Stimulated activated CD4-positive, alpha-beta T cell treated with anti-CD3 and anti-CD28 coated beads, Interleukin-15, amount 100 ng/mL, for 48 hours (primary cell): ENCODE data around the gene GK2.

Experiments
- DNase-seq, 2 donors: peaks; one replicate each; pipeline ENCODE4 v3.0.0-alpha.2; 2020; ENCODE audit warnings: low read depth in 2 of 2

Gene GK2

DNA sequence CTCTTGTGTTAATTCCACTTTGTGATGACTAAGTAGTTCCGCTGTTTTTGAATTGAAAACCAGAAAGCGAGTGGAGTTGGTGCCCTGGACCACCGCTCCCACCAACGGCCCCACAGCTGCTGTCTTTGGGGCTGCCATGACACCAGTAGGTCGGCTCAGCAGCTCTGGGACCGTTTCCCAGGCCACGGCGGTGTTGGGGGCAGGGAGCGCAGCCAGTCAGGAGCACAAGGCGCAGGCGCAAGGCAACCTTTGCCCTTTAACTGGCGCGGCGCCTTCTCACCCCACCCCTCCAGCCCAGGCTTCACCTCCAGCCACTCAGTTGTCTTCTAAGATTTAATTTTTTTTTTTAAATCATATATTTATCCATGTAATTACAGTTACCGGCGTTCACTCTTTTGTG, at the start of gene GK2:
GK2 (minus strand) TSS at position 166 of the 400 bp plus-strand sequence; CDS start at position 138, 28 bp downstream.
- no peak for DNase-seq

DNA sequence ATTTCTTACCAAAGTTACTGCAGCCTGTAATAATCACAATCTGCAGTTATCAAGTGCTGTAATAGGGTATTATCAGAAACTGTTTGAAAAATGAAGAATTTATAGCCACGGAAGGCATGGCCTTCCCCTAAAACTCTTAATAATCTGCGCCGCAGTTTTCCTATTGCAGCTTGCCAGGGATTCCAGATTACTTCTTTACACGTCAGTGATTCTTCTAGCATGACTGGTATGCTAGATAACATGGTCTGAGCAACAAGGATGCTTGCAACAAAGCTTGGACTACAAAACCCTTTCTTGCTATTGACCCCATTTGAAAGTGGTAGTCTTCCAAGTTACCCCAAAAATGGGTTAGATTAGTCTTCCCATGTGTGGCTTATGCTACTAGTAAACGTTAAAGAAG, 47.2 kb upstream of the GK2 start:
- DNase-seq, result no peak

DNA sequence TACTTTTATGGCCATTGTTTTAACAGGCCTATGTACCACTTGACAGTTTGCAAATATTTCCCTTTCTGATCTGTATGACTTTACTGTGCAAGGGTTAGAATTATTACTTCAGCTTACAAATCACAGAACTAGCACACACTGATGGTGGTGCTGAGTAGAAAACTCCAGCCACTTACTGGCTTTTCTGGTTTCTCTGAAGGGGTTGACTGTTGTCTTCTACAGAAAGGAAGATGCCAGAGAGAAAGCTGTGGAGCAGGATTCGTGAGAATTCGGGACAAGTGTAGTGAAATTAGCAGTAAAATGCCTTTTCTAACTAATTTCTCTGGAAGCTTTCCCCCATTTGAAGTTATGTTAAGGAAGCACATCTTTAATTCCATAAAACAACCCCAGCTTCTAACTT, 46.6 kb upstream of the GK2 start:
- no peak for DNase-seq

DNA sequence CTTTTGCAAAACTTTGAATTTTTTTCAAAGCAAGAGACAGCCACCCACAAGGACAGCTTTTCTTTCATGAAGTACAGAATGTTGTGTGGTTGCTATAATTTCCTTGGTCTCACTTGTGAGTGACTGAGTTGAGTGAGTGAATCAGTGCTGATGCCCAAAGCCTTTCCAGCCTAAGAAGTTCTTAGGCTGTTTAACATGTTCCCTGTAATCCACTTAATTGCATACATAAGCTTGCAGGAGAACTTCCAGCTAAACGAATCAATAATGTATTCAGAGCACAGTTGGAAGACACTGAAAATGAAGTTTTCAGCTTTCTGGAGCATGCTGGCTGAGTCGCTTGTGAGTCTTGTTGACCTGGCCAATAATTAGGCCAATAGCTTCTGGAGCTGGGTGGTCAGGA, 42.0 kb upstream of the GK2 start:
- DNase-seq, result no peak

DNA sequence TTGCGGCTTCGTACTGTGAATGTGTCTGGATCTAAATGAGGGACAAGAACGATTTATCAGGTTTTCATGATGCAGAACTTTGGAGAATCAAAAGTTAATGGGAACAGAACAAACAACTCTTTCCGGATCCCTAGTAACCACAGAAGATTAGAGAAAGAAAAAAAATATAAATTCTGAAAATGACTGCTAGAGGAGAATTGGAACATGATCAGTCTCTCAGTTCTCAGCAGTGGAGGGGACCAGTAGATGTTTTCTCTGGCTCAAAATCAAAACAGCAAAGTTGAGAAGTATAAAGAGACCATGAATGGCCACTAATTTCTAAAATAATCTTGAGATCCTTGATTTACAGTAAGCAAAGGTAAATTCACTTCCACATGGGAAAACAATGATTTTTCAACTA, 38.1 kb upstream of the GK2 start:
- no peak for DNase-seq

DNA sequence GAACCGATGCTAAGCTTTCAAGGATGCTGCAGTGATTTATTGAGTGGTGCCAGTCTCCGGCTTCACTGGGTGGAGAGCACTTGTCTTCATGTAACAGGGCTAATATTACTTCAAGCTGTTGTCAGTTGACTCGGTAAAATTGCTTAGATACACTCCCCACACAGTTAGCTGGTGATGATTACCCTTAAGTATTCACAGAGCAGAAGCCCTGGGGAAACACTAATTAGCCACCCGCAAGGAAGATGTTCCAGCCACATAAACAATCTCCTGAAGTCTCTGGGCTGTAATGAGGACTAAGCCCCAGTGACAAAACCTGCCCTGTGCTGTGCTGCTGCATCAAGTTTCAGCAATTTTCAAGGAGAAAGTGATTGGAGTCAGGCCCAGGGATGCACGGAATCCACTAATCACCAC, 37.3 kb upstream of the GK2 start:
- no peak for DNase-seq

DNA sequence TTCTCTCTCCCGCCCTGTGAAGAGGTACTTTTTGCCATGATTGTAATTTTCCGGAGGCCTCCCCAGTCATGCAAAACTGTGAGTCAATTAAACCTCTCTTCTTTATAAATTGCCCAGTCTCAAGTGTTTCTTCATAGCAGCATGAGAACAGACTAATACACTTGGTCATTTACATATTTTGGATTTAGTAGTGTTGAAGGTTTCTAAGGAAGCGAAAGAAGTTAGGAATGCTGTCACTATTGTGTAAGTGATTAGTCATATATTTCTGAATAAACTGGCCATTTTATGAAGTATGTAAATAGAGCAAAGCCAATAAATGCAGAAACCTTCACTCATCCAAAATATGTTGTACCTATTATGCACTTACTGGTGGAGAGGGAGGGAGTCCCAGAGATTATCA, 34.4 kb upstream of the GK2 start:
- no peak for DNase-seq

DNA sequence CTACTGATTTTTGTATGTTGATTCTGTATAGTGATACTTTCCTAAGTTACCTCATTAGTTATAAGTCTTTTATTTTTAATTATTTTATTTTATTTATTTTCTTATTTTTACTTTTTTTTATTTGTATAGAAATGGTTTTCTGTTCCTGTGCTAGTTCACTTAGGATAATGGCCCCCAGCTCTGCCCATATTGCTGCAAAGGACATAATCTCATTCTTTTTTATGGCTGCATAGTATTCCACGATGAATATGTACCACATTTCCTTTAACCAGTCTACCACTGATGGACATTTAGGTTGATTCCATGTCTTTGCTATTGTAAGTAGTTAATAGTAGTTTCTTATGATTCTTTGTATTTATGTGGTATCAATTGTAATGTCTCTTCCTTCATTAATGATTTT, 31.5 kb upstream of the GK2 start:
- DNase-seq, result no peak

DNA sequence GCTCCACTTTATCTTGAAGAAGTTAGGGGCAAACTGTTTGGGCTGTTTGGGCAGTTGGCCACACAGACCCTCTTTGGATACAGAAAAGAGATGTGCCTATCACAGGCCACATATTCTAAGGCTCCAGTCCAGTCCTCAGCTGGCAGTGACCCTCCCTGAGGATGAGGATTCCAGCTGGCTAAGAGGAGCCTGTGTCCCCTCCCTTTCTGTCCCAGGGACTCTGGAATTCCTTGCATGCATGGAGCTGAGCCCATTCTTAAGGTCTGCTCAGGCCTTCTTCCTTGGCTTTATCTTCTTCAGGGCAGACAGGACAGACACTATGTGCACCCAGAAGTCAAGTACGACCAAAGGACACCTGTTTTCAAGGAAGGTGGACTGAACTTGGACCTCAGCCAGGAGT, 23.8 kb upstream of the GK2 start:
- DNase-seq, result no peak

DNA sequence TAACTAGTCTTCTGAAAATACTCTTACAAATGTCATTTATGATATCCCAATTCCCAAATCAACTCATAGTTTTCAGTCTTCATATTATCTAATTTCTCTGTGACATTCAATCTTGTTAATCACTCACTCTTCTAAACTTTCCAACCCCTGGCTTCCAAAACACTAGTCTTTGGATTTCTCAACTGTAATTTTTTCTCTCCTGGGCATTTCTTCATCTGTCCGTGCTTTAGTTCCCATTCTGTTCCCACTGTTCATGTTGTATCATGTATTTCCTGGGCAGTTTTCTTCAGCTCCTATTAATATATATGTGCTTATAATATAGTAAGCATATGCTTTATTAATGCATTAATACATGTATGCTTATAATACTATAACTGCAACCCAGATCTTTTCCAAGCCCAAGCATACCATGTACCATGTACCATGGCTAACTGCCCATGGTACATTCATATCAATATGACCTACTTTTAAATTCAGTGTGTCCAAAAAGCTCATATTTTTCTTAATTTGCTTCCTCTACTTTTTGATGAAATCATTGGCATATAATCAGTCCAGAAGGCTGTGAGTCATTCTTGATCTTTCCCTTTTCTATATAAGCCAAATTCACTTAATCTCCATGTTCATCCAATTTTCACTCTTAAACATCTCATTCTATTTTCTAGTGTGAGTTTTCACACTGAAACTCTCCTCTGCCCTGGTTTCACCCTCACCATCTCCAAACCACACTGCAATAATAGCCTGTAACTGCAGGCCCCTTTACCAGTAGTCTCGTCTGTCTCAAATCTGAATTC, 21.3 kb upstream of the GK2 start:
- DNase-seq, result no peak

DNA sequence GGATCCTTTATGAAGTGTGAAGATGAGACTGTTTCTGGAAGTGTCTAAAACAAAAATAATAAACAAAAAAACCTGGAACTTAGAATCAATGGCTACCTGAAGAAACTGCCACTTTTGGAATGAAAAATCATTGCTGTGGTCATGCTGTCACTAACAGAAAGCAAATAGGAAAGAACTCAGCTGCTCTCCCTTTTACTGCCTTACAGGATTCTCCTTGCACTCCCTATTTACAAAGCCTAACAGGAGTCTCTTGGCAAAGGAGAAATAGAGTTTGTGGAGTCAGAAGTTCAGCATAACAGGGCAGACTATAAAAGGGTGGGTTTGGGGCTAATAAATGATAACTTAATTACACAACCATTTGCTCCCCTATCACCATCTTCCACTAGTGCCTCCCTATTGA, 19.0 kb upstream of the GK2 start:
- no peak for DNase-seq

DNA sequence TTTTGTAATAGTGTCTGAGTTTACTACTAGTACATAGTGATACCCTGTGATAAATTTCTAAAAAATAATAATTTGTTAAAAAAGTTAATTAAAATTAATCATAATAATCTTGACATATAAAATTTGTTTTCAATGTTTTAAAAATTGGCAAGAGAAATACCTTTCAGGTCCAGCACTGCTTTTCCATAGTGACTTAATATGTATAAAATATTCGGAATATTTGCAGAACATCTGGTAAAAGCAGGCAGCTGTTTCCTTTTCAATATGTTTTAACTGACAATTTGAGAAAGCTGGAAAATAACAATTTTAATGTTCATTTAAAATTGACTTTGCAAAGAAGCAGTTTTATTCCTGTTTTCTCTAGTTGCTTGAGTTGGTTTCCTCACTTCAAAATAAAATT, 17.6 kb upstream of the GK2 start:
- DNase-seq, result no peak

DNA sequence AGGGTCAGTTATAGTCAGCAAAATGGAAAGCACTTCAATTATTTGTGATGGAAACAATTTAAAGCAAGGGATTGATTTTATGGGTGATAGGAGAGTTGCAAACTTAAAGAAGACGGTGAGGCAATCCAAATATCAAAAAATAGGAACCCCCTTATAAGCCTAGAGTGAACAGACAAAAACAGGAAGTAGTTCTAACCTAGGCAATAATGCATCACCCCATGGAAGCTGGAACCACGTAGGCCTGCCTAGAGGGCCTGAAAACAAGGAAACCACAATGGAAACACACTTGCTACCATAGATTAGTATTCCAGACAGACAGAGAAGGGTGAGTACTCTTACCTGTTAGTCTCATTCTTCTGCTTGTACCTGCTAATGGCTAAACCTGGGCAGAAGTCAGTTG, 13.5 kb upstream of the GK2 start:
- DNase-seq, result no peak

DNA sequence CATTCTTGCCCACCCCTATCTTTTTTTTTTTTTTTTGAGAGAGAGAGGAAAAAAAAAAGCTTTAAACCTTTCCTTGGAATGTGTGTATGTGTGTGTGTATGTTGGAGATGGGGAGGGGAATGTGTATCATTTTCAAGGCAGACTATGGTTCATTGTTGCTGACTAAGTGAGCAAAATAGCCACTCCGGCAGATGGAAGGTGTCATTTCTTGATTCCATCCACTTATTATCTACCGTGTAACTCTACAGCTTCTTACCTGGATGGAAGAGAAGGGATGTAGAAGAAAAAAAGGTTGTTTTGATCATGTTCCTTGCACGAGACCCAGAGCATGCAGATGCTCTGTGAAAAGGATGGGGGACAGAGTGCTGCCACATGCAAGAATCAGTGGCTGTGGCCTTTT, 5.9 kb upstream of the GK2 start:
- no peak for DNase-seq

DNA sequence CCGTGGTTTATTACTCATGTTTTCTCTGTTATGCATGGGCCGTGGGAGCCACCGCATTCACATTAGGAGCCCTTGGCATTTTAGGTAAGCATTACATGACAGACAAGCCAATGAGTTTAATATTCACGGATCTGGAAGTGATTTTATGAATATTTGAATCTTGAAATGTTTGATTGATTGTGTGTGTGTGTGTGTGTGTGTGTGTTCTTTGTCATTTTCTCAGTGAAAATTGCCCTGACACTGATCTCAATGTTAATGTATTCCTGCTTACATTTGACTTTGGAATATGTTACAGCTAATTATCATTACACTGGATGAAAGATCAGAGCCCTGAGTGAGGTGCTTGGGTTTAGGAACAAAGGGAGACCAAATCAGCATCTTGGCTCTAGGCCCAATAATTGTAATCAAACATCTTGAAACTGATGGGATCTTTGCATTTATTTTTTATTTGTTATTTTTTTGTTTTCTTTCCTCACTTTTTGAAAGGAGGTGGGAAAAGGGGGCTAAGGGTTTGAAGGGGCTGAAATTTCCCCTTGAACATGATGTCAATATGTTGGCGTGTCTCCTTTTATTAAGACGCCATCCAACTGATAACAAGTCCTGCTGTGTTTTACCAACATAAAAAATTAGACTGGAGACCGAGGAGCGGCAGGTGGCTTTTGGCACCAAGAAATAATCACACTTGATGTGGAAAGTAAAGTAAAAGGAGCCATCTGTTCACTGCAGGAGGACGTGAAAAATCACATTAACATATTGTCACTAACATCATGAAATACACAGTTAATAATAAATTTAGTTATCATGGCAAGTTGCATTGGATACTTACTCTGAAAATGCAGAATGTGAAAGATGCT, 5.2 kb upstream of the GK2 start:
- no peak for DNase-seq

DNA sequence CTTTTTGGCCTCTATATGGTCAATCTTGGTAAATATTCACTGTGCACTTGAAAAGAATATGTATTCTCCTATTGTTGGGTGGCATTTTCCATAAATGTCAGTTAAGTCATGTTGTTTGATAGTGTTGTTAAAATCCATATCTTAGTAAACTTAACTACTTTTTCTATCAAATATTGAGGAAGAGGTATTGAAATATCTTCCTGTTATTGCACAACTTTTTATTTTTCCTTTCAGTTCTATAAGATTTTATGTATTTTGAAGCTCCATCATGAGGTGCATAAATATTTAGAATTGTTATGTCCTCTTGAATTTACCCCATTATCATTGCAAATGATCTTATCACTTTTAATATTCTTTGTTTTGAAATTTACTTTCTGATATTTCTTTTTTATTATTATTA, 3.4 kb downstream of the GK2 start:
- DNase-seq, result no peak

DNA sequence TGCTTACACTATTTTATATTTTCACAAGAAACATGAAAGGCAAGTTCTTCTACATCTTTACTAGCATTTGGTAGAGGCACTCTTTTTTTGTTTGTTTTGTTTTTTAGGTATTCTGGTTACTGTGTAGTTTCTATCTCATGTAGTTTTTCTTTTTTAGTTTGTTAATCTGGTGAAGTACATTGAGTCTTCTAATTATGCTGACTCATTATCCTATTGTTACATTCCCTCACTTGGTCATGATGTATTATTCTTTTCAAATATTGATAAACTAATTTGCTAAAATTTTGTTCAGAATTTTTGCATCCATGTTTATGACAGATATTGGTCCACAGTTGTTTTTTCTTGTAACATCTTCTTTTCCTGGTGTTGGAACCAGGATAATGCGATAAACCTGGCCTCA, 4.7 kb downstream of the GK2 start:
- no peak for DNase-seq

DNA sequence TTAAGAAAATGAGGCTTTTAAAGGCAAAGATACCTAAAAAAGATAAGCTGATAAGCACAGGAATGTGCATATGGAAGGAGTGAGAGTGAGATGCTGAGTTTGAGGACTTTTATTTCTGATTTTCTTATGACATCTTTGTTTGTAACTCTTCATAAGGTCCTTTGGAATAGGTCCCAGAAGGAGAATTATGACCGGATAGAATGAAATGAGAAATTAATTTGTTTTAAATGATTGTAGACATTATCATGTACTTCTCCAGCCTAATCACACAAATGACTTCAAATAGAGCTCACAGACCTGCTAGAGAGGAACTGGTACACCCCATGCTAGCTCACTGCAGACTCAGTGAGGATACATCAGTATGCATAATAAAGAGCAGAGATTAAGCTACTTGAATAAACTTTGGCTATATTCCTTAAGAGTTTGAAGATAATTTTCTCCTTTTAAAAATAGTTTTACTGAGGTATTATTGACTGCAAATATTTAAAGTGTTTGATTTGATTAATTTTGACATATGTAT, 5.6 kb downstream of the GK2 start:
- no peak for DNase-seq

DNA sequence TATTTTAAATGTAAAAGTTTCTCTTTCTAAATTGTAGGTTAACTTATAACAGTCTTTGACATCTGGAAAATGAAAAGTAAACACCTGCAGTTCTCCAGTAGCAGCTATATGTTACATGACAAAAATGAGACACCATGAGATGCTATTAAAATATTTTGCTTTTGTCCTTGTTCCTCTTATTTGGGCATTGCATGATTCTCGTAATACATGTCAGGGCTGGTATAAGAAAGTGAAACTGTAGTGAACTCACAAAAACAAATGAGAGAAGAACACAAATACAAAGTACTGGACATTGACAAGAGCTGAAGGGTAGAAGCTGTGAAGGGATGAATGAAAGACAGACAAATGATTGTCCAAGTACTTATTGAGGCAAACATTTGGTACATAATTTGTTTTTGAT, 9.0 kb downstream of the GK2 start:
- DNase-seq, result no peak

DNA sequence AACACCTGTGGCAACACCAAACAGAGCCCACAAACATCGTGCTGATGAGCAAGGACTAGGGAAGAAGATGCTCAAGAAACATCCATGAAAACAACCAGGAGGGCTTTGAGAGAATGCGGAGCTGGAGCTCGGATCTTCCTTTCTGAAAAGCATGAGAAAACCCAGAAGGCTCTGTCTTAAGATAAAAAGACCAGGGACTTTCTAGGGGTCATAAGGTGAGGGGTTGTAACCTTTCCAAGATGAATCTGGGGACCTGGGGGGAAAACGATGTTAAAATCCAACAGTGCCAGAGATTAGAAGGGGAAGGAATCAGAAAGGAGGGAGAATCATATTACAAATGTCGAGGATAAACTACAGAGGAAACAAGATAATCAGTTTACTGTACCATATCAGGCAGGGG, 10.1 kb downstream of the GK2 start:
- DNase-seq, result no peak

DNA sequence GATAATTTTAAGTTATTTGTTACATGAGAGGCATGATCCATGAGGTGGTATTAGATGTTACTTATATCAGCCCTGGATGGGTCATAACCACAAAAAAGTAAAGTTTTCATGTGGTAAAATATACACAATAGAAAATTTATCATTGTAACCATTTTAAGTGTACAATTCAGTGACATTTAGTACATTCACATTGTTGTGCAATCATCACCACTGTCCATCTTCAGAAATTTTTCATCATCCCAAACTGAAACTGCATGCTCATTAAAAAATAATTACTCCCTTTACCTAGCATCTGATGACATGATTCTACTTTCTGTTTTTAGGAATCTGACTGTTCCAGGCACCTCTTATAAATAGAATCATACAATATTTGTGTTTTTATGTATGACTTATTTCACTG, 11.2 kb downstream of the GK2 start:
- DNase-seq, result no peak

DNA sequence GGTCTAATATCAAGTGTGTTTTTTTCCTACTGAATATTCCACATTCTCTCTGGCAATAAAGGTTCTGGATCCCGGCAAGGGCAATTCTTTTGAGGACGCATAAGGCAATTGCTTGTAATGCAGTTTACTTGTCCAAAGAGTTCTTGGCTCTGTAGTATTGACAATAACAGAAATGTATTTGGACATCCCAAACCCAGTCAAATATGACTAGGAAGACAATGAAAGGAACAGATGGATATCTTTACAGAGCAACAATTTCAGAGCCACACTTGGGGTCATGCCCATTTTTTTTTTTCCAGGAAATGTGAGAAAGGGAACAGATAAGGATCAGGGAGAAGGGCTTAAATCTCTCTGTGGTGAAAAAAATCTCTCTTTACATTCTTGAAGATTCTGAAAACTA, 12.2 kb downstream of the GK2 start:
- DNase-seq, result no peak

DNA sequence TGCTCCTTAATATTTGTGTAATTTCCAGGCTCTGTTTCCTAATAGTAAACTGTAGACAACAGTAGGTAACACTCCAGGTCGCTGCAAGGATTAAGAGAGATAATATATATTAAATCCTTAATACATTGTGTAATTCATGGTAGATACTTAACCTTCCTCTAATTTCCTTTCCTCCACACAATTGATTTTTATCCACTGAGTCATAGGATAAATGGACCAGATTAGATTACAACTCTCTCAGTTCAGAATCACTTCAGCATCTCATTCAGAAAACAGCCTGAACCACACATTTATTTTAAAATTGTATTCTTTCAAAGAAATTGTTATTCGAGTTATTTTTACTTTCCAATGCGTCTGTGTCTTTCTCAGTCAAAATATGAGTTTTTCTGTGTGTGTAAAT, 17.1 kb downstream of the GK2 start:
- DNase-seq, result no peak
